ENCODE measurements around the gene PLAGL1.

DNA sequence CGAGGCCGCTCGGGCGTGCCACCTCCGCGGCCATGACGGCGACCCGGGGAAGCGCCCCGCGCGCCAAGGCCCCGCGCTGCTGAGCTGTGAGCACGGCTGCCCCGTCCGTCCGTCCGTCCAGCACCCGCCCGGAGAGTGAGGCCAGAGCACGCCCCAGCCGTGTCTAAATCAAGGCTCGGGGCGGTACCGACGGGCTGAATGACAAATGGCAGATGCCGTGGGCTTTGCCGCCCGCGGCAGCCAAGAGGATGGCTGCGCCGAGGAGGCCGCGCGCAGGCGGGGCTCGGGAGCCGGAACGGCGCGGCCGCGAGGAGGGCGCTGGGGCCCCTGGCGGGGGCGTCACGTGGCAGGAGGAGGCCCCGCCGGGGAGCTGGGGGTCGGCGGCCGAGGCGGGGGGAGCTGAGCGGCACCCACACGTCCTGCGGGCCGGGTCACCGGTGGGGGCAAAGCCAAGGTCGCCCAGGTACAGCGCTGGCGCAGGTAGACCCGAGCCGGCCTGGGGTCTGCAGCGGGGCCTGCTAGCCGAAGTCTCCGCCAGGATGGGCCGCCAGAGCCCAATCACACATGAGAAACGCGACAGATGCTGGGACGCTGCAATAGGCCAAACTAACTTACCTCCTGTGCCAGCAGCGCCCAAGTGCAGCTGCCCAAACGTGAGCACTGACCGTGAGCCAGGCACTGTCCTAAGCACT is at the start of gene PLAGL1:
- TF ChIP-seq, protein P1, sequence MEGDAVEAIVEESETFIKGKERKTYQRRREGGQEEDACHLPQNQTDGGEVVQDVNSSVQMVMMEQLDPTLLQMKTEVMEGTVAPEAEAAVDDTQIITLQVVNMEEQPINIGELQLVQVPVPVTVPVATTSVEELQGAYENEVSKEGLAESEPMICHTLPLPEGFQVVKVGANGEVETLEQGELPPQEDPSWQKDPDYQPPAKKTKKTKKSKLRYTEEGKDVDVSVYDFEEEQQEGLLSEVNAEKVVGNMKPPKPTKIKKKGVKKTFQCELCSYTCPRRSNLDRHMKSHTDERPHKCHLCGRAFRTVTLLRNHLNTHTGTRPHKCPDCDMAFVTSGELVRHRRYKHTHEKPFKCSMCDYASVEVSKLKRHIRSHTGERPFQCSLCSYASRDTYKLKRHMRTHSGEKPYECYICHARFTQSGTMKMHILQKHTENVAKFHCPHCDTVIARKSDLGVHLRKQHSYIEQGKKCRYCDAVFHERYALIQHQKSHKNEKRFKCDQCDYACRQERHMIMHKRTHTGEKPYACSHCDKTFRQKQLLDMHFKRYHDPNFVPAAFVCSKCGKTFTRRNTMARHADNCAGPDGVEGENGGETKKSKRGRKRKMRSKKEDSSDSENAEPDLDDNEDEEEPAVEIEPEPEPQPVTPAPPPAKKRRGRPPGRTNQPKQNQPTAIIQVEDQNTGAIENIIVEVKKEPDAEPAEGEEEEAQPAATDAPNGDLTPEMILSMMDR (IDR thresholded peaks at IDR 0.05; ENCODE audit: control extremely low read depth in 1 of 3, insufficient read depth in 1 of 3, low read depth in 1 of 3, low read length in 3 of 3): no peak
- TF ChIP-seq RNF2 (IDR thresholded peaks at IDR 0.05; ENCODE audit: borderline replicate concordance, low read depth, low read length, missing control alignments, poor library complexity, severe bottlenecking) (no peak), RFX5 (IDR thresholded peaks at IDR 0.05; ENCODE audit: borderline replicate concordance, low read depth, low read length) (no peak), TAF1 (IDR thresholded peaks at IDR 0.05; ENCODE audit: low read depth, low read length) (no peak)
